ENCODE data around the gene PDHB. TPM values are rescaled to one million over a fixed set of nuclear protein-coding genes. Genes with fewer than 3 reads are reported as not detected.
A peak's percentile ranks its signal among the peaks of the same experiment; 100 is the strongest.
"Not testable (repeated sequence)": the region's sequence is repeated elsewhere in the genome, so short reads cannot be mapped to it uniquely, and the experiment has no call there.

Gene PDHB
- total and polyA plus RNA-seq, 4 donors = 81.7 to 110 (median 108) TPM

DNA sequence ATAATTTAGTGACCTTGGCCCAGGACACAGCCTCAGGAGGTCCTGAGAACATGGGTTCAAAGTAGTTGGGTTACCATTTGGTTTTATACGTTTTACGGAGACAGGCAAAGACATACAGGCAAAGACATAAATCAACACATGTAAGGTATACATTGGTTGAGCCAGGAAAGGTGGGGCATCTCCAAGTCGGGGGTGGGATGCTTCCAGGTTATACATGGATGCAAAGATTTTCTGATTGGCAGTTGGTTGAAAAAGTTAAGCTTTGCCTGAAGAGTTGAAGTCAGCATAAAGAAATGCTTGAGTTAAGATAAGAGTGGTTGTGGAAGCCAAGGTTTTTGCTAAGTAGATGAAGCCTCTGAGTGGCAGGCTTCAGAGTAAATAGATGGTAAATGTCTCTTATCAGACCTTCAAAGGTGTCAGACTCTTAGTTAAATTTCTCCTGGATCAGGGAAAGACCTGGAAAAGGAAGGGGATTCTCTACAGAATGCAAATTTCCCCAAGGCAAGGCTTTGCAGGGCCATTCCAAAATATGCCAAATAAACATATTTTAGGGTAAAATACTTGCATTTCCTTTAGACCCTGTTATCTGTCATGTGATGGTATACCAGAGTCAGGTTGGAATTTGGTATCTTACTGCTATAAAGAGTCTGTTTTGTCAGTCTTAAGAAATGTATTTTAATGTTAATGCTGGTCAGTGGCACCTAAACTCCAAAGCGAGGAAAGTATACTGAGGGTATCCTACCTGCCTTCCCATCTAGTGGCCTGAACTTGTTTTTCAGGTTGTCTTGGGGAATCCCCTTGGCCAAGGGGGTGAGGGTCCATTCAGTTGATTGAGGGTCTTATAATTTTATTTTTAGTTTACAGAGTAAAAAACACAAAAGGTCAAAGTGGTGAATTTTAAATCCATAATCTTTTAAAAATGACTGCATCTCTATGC lies 8.2 kb upstream of the PDHB start:
- Histone ChIP-seq H3K36me3 (ENCODE audit: control insufficient read depth, insufficient read depth, low read length) (no peaks in the 10 kb centered on the region), H3K27ac (ENCODE audit: low read depth, low read length) (no peak overlapping the region), H3K4me3 (ENCODE audit: low read depth, low read length) (no peak overlapping the region), H3K9me3 (ENCODE audit: control insufficient read depth, insufficient read depth, low read length) (no peaks in the 10 kb centered on the region), H3K27me3 (ENCODE audit: control insufficient read depth, insufficient read depth, low read length) (no peaks in the 10 kb centered on the region), H3K4me1 (ENCODE audit: control insufficient read depth, insufficient read depth, low read length) (no peaks in the 10 kb centered on the region)
- 64% methylated on average over 1 of the region's 4 CpGs for WGBS (ENCODE audit: insufficient coverage)
- DNase-seq (ENCODE audit: low read depth in 4 of 6, low spot score in 6 of 6) = no peak

DNA sequence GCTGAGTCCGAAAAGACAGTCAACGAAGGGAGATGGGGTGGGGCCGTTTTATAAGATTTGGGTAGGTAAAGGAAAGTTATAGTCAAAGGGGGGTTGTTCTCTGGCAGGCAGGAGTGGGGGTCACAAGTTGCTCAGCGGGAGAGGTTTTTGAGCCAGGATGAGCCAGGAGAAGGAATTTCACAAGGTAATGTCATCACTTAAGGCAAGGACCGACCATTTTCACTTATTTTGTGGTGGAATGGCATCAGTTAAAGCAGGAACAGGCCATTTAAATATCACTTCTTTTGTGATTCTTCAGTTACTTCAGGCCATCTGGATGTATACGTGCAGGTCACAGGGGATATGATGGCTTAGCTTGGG lies 7.3 kb upstream of the PDHB start:
- 74% methylated on average over 4 of the region's 6 CpGs for WGBS (ENCODE audit: insufficient coverage)
- not testable (repeated sequence) for DNase-seq (ENCODE audit: low read depth in 4 of 6, low spot score in 6 of 6); H3K36me3 ChIP-seq (ENCODE audit: control insufficient read depth, insufficient read depth, low read length); H3K4me3 ChIP-seq (ENCODE audit: low read depth, low read length); H3K4me1 ChIP-seq (ENCODE audit: control insufficient read depth, insufficient read depth, low read length); H3K27me3 ChIP-seq (ENCODE audit: control insufficient read depth, insufficient read depth, low read length); H3K27ac ChIP-seq (ENCODE audit: low read depth, low read length); H3K9me3 ChIP-seq (ENCODE audit: control insufficient read depth, insufficient read depth, low read length)

DNA sequence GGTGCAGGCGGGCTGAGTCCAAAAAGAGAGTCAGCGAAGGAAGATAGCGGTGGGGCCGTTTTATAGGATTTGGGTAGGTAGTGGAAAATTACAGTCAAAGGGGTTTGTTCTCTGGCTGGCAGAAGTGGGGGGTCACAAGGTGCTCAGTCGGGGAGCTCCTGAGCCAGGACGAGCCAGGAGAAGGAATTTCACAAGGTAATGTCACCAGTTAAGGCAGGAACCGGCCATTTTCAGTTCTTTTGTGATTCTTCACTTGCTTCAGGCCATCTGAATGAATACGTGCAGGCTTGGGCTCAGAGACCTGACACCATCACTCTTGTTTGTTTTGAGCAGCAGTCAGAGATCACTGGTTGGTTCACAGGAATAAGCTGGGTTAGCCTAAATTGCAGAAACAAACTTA lies 3.6 kb upstream of the PDHB start:
- 57% methylated on average over 8 of the region's 8 CpGs for WGBS (ENCODE audit: insufficient coverage)
- H3K4me1 ChIP-seq (ENCODE audit: control insufficient read depth, insufficient read depth, low read length) = peaks cover 13% of the 10 kb centered on the region

DNA sequence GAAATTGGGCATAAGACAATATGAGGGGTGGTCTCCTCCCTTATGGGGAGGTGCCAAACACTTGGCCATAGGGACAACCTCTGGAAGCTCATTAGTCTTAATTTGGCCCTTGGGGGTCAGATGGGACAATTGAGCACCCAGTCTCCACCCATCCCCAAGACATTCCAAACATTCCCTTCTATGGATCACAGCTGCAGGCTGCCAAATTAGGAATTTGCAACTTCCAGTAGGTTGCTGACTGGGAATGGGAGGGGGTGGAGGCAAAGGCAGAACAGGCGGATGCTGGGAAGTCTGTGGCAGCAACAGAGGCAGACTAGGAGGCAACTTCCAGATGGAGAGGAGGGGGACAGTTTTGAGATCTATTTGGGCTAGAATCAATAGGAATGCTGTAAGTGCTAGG lies 1.4 kb upstream of the PDHB start:
- DNase-seq (ENCODE audit: low read depth in 4 of 6, low spot score in 6 of 6) = no peak
- Histone ChIP-seq H3K4me3 (ENCODE audit: low read depth, low read length) (no peak overlapping the region), H3K27ac (ENCODE audit: low read depth, low read length) (no peak overlapping the region), H3K36me3 (ENCODE audit: control insufficient read depth, insufficient read depth, low read length) (peaks cover 13% of the 10 kb centered on the region), H3K27me3 (ENCODE audit: control insufficient read depth, insufficient read depth, low read length) (no peaks in the 10 kb centered on the region), H3K4me1 (ENCODE audit: control insufficient read depth, insufficient read depth, low read length) (peaks cover 15% of the 10 kb centered on the region), H3K9me3 (ENCODE audit: control insufficient read depth, insufficient read depth, low read length) (no peaks in the 10 kb centered on the region)
- WGBS (ENCODE audit: insufficient coverage) = 60% methylated on average over 1 of the region's 1 CpG

More for the DNA sequence above, 3.6 kb upstream of the PDHB start:
- H3K36me3 ChIP-seq (ENCODE audit: control insufficient read depth, insufficient read depth, low read length); H3K27ac ChIP-seq (ENCODE audit: low read depth, low read length); H3K27me3 ChIP-seq (ENCODE audit: control insufficient read depth, insufficient read depth, low read length); H3K9me3 ChIP-seq (ENCODE audit: control insufficient read depth, insufficient read depth, low read length); H3K4me3 ChIP-seq (ENCODE audit: low read depth, low read length); DNase-seq (ENCODE audit: low read depth in 4 of 6, low spot score in 6 of 6): not testable (repeated sequence)

- Histone ChIP-seq H3K36me3 (ENCODE audit: control insufficient read depth, insufficient read depth, low read length) (peaks cover 17% of the 10 kb centered on the region), H3K4me1 (ENCODE audit: control insufficient read depth, insufficient read depth, low read length) (peaks cover 15% of the 10 kb centered on the region), H3K9me3 (ENCODE audit: control insufficient read depth, insufficient read depth, low read length) (no peaks in the 10 kb centered on the region), H3K27ac (ENCODE audit: low read depth, low read length) (no peak overlapping the region), H3K27me3 (ENCODE audit: control insufficient read depth, insufficient read depth, low read length) (no peaks in the 10 kb centered on the region), H3K4me3 (ENCODE audit: low read depth, low read length) (no peak overlapping the region)
- WGBS (ENCODE audit: insufficient coverage) = 69% methylated on average over 8 of the region's 11 CpGs
- DNase-seq (ENCODE audit: low read depth in 4 of 6, low spot score in 6 of 6) = no peak
These were observed 879 bp upstream of the PDHB start for GRCh38 chr3:58434511-58434910.

GRCh38 chr3:58434168-58434504 lies 504 bp upstream of the PDHB start:
- Histone ChIP-seq H3K4me3 (ENCODE audit: low read depth, low read length) (peak overlapping the region; percentile 91), H3K27me3 (ENCODE audit: control insufficient read depth, insufficient read depth, low read length) (no peaks in the 10 kb centered on the region)

DNA sequence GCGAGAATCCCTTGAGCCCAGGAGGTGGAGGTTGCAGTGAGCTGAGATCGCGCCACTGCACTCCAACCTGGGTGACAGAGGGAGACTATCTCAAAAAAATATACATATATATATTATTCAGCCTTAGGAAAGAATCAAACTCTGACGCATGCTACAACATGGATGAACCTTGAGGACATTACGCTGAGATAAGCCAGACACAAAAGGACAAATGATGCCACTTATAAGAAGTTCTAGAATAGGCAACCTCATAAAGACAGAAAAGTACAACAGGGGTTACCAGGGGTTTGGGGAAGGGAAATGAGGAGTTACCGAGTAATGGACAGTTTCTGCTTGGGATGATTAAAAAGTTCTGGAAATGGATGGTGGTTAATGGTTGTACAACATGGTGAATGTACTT lies 727 bp downstream of the PDHB start:
- H3K4me1 ChIP-seq (ENCODE audit: control insufficient read depth, insufficient read depth, low read length) = peaks cover 15% of the 10 kb centered on the region
- 0% methylated on average over 1 of the region's 6 CpGs for WGBS (ENCODE audit: insufficient coverage)
- no peaks in the 10 kb centered on the region for H3K9me3 ChIP-seq (ENCODE audit: control insufficient read depth, insufficient read depth, low read length)
- H3K36me3 ChIP-seq (ENCODE audit: control insufficient read depth, insufficient read depth, low read length) = peaks cover 31% of the 10 kb centered on the region
- H3K27me3 ChIP-seq (ENCODE audit: control insufficient read depth, insufficient read depth, low read length) = no peaks in the 10 kb centered on the region
- H3K27ac ChIP-seq (ENCODE audit: low read depth, low read length) = peak overlapping the region; percentile 95
- DNase-seq (ENCODE audit: low read depth in 4 of 6, low spot score in 6 of 6) = no peak
- H3K4me3 ChIP-seq (ENCODE audit: low read depth, low read length) = peak overlapping the region; percentile 91

More at GRCh38 chr3:58434168-58434504, 504 bp upstream of the PDHB start:
- 0% methylated on average over 1 of the region's 3 CpGs for WGBS (ENCODE audit: insufficient coverage)
- Histone ChIP-seq H3K36me3 (ENCODE audit: control insufficient read depth, insufficient read depth, low read length) (peaks cover 21% of the 10 kb centered on the region), H3K9me3 (ENCODE audit: control insufficient read depth, insufficient read depth, low read length) (no peaks in the 10 kb centered on the region), H3K27ac (ENCODE audit: low read depth, low read length) (peak overlapping the region; percentile 72), H3K4me1 (ENCODE audit: control insufficient read depth, insufficient read depth, low read length) (peaks cover 15% of the 10 kb centered on the region)
- peak in 1 of 6 donors; percentile 33 for DNase-seq (ENCODE audit: low read depth in 4 of 6, low spot score in 6 of 6)

- DNase-seq (ENCODE audit: low read depth in 4 of 6, low spot score in 6 of 6) = no peak
- Histone ChIP-seq H3K27ac (ENCODE audit: low read depth, low read length) (no peak overlapping the region), H3K27me3 (ENCODE audit: control insufficient read depth, insufficient read depth, low read length) (no peaks in the 10 kb centered on the region), H3K36me3 (ENCODE audit: control insufficient read depth, insufficient read depth, low read length) (peaks cover 48% of the 10 kb centered on the region), H3K9me3 (ENCODE audit: control insufficient read depth, insufficient read depth, low read length) (no peaks in the 10 kb centered on the region), H3K4me1 (ENCODE audit: control insufficient read depth, insufficient read depth, low read length) (peaks cover 16% of the 10 kb centered on the region), H3K4me3 (ENCODE audit: low read depth, low read length) (no peak overlapping the region)
- 0% methylated on average over 1 of the region's 1 CpG for WGBS (ENCODE audit: insufficient coverage)
These were observed 4.0 kb downstream of the PDHB start for GRCh38 chr3:58429657-58430056.

DNA sequence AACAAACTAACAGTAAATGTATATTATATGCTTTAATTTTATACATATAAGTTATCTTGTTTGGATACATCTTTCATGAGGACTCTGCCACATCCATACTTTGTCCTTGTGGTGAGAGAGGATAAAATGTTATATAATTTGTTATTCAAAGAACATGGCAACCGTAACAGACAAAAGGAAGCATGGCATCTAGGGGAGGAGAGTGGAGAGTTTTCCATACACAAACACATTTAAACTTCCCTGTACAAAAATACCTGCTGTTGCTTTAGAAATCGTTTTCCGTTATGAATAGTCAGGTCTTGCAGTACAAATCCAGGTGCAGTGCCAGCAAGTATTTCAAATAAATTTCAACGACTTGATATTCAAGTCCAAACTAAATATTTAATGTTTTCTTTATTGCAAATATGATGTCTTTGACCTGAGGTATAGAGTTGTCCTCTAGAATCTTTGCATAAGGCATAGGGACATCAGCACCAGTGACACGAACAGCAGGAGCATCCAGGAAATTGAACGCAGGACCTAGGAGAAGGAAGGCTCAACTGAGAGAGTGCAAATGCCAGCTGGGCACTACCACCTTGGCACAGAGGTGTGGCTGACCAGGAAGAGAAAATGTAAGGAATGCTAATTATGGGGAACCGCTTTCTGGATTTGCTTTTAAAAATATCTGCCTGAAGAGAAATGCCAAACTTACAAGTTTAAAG lies 5.8 kb downstream of the PDHB start:
- H3K27ac ChIP-seq (ENCODE audit: low read depth, low read length) = no peak overlapping the region
- 88% methylated on average over 2 of the region's 7 CpGs for WGBS (ENCODE audit: insufficient coverage)

GRCh38 chr3:58425782-58426181 lies 7.8 kb downstream of the PDHB start:
- H3K4me3 ChIP-seq (ENCODE audit: low read depth, low read length) = no peak overlapping the region
- no peak overlapping the region for H3K27ac ChIP-seq (ENCODE audit: low read depth, low read length)
- H3K4me1 ChIP-seq (ENCODE audit: control insufficient read depth, insufficient read depth, low read length) = peaks cover 4% of the 10 kb centered on the region
- no CpG with 5 or more reads among the region's 2 CpGs for WGBS (ENCODE audit: insufficient coverage)
- no peaks in the 10 kb centered on the region for H3K27me3 ChIP-seq (ENCODE audit: control insufficient read depth, insufficient read depth, low read length)
- H3K36me3 ChIP-seq (ENCODE audit: control insufficient read depth, insufficient read depth, low read length) = peaks cover 64% of the 10 kb centered on the region
- H3K9me3 ChIP-seq (ENCODE audit: control insufficient read depth, insufficient read depth, low read length) = no peaks in the 10 kb centered on the region
- no peak for DNase-seq (ENCODE audit: low read depth in 4 of 6, low spot score in 6 of 6)

More for the DNA sequence above, 5.8 kb downstream of the PDHB start:
- Histone ChIP-seq H3K9me3 (ENCODE audit: control insufficient read depth, insufficient read depth, low read length) (no peaks in the 10 kb centered on the region), H3K4me3 (ENCODE audit: low read depth, low read length) (no peak overlapping the region), H3K27me3 (ENCODE audit: control insufficient read depth, insufficient read depth, low read length) (no peaks in the 10 kb centered on the region), H3K36me3 (ENCODE audit: control insufficient read depth, insufficient read depth, low read length) (peaks cover 52% of the 10 kb centered on the region), H3K4me1 (ENCODE audit: control insufficient read depth, insufficient read depth, low read length) (peaks cover 11% of the 10 kb centered on the region)
- no peak for DNase-seq (ENCODE audit: low read depth in 4 of 6, low spot score in 6 of 6)

Measured in spinal cord (tissue), 10 donors.